Urothelium cell line (cell line): ENCODE measurements around the gene LCAT.
"Not testable (repeated sequence)": the region's sequence is repeated elsewhere in the genome, so short reads cannot be mapped to it uniquely, and the experiment has no call there.

Experiments
- DNase-seq: peaks from one replicate; pipeline ENCODE4 v3.0.0; 2011; ENCODE audit warnings: low spot score, mixed read lengths
- FAIRE-seq: peaks from 2 replicates; lab custom pipeline; 2011; peaks lifted over from hg19 to GRCh38; lab: Jason Lieb, UNC

Gene LCAT

GRCh38 chr16:67915496-67915769, 28.5 kb downstream of the LCAT start:
- FAIRE-seq, result not testable (repeated sequence)

DNA sequence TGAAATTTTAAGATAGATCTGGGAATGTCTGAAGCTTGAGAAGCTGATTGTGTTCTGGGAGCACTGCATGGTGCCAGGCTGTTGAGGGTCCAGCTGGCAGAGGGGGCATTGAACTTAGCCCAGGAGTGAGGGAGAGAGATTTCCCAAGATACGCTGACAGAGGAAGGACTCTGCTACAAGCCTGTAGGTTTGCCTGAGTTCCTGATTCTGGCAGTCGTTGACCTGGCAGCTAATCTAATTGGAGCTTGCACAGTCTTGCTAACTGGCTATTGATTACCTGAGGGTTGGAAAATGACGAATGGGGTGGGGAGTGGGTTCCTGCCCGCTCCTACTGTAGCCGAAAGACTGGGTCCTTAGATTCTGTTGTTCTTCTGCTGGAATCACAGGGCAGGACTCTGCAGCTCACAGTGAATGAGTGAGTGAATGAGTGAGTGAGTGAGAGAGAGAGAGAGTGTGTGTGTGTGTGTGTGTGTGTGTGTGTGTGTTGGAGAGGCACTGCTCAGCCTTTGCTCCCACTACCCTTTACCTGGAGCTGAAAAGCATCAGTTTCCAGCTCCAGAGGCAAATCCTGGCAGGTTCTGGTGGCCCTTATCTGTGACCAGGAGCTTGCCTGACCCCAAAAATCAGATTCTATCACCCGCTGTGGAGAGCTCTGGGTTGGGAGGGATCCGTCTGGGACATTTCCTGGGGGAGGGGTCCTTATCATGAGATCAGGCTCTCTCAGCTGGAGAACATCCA, 29.0 kb downstream of the LCAT start:
- FAIRE-seq (no peak), DNase-seq (no peak)

More at GRCh38 chr16:67915496-67915769, 28.5 kb downstream of the LCAT start:
- not testable (repeated sequence) for DNase-seq

- DNase-seq, result no peak
Measured at GRCh38 chr16:67910158-67910557, 33.8 kb downstream of the LCAT start.

GRCh38 chr16:67909056-67909742, 34.7 kb downstream of the LCAT start:
- FAIRE-seq (no peak), DNase-seq (no peak)

More at GRCh38 chr16:67910158-67910557, 33.8 kb downstream of the LCAT start:
- no peak for FAIRE-seq

DNA sequence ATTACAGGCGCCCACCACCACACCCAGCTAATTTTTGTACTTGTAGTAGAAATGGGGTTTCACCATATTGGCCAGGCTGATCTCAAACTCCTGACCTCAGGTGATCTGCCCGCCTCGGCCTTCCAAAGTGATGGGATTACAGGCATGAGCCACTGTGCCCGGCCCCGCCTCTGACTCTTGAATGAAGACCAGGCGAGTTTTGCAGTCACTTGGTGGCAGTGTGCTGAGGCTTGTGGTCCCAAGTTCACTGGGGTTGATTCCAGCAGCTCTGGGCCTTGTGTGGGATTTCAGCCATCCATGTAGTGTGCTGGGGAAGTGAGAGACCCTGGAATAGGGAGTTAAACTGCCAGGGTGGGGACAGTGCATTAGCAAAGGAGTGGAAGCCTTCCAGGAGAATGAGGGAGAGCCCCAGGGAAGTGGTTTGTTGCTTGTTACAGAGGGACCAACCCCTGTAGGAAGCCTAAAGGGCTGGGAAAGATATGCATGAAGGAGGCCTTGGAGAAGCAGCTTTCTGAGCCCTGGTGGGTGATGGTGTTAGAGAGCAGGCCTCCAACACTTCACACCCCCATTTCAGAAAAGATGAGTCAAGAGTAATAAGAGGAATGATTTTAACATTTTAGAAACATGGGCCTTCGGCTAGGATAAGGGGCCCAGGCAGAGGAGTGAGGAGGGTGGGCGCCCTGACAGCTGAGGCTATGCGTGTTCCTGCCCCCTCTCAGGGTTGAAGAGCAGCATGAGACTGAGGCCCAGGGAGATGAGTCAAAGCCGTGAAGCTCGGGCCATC, 36.3 kb downstream of the LCAT start:
- DNase-seq, result no peak
- FAIRE-seq, result no peak

GRCh38 chr16:67902831-67903230, 41.1 kb downstream of the LCAT start:
- no peak for FAIRE-seq
- no peak for DNase-seq

GRCh38 chr16:67901734-67902133, 42.2 kb downstream of the LCAT start:
- no peak for FAIRE-seq

DNA sequence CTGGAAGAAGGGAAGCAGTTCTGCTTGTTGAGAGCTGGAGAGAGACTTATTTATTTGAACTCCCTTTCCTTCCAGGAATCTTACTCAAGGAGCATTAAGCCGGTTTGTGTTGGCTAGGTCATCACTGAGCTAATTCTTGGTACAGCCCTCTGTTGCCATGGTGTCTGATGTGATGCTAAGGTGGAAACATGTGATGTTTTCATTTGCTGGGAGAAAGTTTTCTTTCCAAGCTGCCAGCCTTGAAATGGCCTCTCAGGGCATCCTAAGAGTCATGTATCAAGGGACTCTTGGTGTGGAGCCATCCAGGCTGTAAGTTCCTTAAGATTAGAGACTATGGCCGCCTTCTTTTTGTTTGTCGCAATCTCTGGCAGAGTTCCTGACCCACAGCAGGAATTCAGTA, 46.7 kb downstream of the LCAT start:
- DNase-seq, result no peak
- no peak for FAIRE-seq

More at GRCh38 chr16:67901734-67902133, 42.2 kb downstream of the LCAT start:
- no peak for DNase-seq

- FAIRE-seq (no peak), DNase-seq (peak; percentile 21)
Measured at GRCh38 chr16:67893743-67894399, 50.0 kb downstream of the LCAT start.

DNA sequence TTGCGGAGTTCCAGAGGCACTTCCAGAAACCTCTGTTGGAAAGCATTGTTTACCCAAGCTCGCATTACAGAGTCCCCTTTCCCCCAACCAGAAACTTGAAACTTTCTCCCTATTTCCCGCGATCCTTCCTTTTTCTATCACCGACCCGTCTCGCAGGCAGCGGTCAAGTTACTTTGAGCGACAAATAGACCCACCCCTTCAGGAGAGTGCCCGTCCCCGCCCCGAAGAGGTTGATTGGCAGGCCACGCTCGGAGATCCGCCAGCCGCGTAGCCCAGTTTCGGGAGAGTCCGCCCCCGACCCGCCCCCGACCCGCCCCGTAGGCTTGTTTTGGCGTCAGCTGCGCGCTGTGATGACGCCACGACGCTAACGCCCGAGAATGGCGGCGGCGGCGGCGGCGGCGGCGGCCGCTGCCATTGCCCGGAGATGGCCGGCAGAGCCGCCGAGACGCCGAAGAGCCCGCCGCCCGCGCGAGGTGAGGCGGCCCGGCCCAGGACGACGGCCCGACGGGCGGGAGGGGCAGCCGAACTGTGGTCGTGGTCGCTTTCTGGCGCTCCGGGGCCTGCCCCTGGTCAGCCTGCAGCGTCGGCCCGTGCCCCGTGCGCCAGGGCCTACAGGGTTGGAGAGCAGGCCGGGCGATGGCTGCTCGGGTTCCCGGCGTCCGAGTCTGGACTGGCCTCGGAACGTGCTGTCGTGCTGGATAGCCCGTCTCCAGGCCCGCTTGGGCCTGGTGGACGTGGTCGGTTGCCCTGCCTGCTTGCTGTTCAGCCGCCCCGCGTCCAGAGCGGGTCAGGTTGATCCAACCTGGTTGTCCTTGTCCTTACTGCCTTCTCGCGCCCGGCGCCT, 50.8 kb downstream of the LCAT start, which contains the start of gene PSKH1:
Gene PSKH1, plus strand, starts transcription at position 356 of the 844 bp plus-strand sequence. CDS start 15,496 bp downstream, outside the sequence.
- no peak for FAIRE-seq

DNA sequence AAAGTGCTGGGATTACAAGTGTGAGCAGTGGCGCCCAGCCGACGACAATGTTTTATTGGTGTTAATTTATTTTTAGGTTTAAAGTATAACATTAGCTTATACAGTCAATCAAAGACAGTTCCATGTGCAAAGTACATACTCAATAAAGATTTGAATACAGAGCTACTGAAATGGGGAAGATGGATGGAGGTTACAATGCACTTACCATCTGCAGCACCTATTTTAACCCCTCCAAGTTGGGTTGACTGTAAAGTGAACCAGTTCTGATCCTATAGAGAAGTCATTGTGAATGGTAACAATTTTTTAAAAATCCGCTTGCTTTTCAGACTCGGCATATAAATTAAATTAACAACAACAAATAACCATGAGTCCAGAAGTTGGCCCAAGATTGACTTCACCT, 51.5 kb downstream of the LCAT start:
- DNase-seq (no peak), FAIRE-seq (no peak)

More for the DNA sequence above, 50.8 kb downstream of the LCAT start, which contains the start of gene PSKH1:
- DNase-seq, result peak; percentile 99
